NCI-H2081 (cell line): ENCODE results near the gene FTL.

Source experiments
- DNase-seq, 2 experiments: peaks; one replicate each; lab custom pipeline; 2025; lab: John Stamatoyannopoulos, UW

Gene FTL

DNA sequence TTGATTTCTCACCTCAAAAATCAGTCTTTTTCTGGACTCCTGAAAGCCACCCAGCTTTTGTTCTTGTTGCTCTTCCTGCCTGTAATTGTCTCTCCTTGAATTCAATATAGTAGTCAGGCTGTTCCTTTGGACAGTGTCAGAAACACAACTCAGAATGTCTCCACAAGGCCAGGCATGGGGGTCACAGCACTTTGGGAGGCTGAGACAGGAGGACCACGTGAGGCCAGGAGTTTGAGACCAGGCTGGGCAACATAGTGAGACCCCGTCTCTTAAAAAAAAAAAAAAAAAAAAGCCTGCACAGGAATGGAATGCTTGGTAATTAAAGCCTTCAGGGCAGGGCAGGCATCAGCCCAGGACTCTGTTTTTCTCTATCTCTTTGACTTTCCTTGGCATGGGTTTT is 19.3 kb upstream of the FTL start:
- no peak for DNase-seq

GRCh38 chr19:48946463-48947257 is 18.4 kb upstream of the FTL start:
- no peak for DNase-seq

DNA sequence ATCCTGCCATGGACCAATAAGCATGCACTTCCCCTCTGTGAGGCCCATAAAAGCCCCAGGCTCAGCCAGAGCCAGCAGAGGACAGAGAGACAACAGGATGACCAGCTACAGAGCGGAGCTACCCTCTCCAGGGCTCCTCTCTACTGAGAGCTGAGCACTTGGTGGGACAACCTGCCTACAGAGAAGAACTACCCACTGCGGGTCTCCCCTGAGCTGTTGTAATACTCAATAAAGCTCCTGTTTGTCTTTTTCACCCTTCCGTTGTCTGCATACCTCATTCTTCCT is 17.9 kb upstream of the FTL start:
- DNase-seq = no peak

DNA sequence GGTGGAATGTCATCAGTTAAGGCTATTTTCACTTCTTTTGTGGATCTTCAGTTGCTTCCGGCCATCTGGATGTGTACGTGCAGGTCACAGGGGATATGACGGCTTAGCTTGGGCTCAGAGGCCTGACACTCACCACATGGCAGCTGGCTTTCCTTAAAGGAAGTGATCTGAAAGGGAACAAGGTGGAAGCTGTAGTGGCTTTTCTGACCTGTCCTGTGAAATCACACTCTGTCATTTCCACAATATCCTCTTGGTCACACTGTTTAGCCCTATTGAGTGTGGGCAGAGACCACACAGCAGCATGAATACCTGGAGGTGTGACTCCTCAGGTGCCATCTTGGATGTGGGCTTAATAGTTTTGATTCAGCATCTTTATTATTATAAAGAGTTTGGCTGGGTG is 14.9 kb upstream of the FTL start:
- no peak for DNase-seq

DNA sequence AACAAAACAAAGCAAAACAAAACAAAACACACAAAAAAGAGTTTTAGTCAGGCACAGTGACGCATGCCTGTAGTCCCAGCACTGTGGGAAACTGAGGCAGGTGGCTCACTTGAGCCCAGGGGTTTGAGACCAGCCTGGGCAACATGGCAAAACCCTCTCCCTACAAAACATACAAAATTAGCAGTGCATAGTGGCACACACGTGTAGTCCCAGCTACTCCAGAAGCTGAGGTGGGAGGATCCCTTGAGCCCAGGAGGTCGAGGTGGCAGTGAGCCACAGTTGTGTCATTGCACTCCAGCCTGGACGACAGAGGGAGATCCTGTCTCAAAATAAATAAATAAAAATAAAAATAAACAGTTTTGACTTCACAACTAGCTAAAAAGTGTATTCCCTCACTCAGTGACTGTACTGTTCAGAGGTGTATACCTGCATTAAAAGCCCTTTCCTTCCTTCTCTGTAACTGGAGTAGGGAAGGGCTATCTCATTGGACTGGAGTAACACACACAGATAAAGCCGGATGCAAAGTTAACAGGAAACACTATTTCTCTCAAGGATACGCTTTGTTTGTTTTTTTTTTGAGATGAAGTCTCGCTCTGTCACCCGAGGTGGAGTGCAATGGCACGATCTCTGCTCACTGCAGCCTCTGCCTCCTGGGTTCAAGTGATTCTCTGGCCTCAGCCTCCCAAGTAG is 14.1 kb upstream of the FTL start:
- DNase-seq = no peak

DNA sequence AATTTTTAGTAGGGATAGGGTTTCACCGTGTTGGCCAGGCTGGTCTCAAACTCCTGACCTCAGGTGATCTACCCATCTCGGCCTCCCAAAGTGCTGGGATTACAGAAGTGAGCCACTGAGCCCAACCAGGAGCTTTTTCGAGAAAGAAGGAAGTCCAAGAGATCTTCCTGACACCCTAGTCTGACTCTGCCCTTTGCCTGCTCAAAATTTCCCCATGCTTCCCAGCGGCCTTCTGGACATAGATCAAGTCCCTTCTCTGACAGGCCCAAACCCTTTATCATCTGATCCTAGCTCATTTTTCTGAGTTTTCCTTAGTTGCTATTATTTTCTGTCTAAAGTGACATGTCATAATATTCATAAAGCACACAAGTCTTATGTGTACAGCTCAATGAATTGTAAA is 12.0 kb upstream of the FTL start:
- DNase-seq = no peak

DNA sequence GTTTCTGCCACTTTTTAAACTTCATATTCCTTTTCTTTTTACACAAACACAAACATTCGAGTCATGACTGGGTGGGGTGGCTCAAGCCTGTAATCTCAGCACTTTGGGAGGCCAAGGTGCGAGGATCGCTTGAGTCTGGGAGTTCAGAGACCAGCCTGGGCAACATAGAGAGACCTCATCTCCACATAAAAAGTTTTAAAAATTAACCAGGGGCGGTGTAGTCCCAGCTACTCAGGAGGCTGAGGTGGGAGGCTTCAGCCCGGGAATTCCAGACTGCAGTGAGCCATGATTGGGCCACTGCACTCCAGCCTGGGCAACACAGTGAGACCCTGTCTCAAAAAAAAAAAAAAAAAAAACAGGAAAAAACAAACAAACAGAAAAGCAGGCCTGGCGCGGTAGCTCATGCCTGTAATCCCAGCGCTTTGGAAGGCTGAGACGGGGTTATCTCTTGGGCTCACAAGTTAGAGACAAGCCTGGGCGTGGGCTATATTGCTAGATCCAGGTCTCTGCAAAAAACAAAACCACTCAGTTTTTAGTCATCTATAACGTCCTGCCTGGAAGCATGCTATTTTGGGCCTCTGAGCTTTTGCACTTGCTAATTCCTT is 11.0 kb upstream of the FTL start:
- DNase-seq = no peak

GRCh38 chr19:48954595-48955307 is 10.4 kb upstream of the FTL start, which contains the start of gene BAX:
BAX (plus strand) TSS chr19:48954875; CDS start chr19:48954929, 54 bp downstream.
- DNase-seq = peak; percentile 96 to 98

- no peak for DNase-seq
Observed at GRCh38 chr19:48955308-48955958, 9.7 kb upstream of the FTL start.

DNA sequence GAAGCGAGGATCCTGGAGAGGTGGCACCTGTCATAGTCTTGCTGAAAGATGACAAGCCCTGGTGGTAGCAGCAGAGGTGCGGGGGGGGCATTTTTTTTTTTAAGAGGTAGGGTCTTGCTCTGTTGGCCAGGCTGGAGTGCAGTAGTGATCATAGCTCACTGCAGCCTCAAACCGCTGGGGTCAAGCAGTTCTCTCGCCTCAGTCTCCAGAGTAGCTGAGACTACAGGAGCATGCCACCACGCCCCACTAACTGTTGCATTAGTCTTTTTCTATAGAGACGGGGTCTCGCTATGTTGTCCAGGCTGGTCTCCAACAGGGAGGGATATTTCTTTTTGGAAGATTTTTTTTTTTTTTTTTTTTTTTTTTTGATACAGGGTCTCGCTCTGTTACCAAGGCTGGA is 7.1 kb upstream of the FTL start:
- DNase-seq = no peak

GRCh38 chr19:48959341-48960239 is 5.5 kb upstream of the FTL start:
- no peak for DNase-seq

DNA sequence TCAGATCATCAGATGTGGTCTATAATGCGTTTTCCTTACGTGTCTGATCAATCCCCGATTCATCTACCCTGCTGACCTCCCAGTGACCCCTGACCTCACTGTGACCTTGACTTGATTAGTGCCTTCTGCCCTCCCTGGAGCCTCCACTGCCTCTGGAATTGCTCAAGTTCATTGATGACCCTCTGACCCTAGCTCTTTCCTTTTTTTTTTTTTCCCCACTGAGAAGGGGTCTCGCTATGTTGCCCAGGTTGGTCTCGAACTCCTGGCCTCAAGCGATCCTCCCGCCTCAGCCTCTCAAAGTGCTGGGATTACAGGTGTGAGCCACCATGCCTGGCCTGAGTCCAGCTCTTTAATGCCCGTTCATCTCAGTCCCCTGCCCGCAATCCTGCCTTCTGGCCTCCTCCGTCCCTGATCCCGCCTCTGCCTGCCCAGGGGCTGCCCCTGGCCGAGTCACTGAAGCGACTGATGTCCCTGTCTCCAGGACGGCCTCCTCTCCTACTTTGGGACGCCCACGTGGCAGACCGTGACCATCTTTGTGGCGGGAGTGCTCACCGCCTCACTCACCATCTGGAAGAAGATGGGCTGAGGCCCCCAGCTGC is 4.0 kb upstream of the FTL start:
- no peak for DNase-seq

GRCh38 chr19:48961673-48962028 is 3.5 kb upstream of the FTL start:
- DNase-seq = no peak

DNA sequence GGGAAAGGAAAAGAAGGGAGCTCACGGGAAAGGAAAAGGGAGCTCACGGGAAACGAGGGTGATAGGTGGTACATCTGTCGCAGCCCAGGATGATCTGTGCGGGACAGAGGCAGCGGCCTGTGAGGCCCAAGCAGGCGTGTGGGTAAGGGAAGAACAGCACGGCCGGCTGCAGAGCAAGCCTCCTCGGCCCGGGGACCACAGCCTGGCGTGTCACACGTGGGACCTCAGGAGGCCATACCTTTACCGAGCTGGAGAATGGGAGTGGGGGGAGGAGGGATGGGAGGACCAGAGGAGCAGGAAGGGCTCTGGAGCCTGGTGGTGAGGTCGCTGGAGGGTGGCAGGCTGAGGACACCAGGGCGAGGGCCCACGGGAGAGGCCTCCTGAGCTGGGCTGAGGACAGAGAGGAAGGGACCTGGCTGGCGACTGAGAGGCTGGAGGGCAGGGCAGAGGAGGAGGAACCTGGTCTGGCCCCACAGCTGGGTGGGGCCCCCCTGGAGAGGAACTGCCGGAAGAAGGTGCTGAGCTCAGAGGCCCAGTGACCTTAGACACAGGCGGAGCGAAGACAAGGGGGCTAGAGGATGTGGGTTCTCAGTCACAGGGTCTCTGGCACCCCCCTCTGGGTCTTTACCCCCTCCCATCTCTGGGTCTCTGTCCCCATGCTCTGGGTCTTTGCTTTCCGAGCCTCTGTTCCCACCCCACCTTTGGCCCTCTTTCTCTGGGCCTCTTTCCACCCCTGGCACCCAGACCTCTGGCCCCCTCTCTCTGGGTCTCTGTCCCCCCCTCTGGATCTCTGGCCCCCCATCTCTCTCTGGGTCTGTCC is 2.9 kb upstream of the FTL start:
- DNase-seq = no peak

- DNase-seq = no peak
Observed at GRCh38 chr19:48962849-48963165, 2.3 kb upstream of the FTL start.

GRCh38 chr19:48963371-48964204 is 1.5 kb upstream of the FTL start:
- no peak for DNase-seq

- no peak for DNase-seq
Observed at GRCh38 chr19:48964205-48965039, 687 bp upstream of the FTL start.

- peak; percentile 86 to 89 for DNase-seq
Observed at GRCh38 chr19:48965806-48966540, 864 bp downstream of the FTL start.
